ENCODE results near the gene PREP. TPM values are rescaled to one million over a fixed set of nuclear protein-coding genes. Genes with fewer than 3 reads are reported as not detected.

PREP gene
- total and polyA plus RNA-seq, 9 donors, result 12.5 to 34.2 (median 21.8) TPM

DNA sequence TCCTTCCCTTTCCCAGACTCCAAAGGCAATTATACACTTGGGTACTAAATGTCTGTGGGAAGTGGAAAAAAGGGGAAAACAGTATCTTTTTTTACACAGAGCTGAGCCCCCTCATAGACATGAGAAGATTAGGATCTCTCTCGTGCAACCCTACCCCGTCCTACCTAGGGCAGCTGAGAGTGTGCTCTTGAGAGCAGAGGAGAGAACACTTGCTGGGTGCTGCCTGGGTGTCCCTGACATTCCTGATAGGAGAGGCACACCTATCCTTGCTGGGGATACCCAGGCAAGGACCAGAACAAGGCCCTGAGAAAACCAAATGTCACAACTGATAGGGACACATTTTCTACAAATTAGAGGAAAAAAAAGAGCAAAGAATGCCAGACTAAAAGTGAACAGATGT lies 81.2 kb downstream of the PREP start:
- no peak for DNase-seq
- Histone ChIP-seq H3K4me3 (no peak overlapping the region), H3K4me1 (ENCODE audit: insufficient read depth) (no peaks in the 10 kb centered on the region), H3K27ac (no peak overlapping the region), H3K36me3 (no peaks in the 10 kb centered on the region), H3K9me3 (no peaks in the 10 kb centered on the region), H3K27me3 (no peaks in the 10 kb centered on the region)
- WGBS, 3 donors, result 87 to 100% (median 95%) methylated on average over 2 of the region's 2 CpGs
- intact Hi-C loops (cut with DNase I), result loop anchor here in 1 of 4 donors (2.0 kb wide), 1 partner anchor 15 kb away; no protein-coding TSS in a partner anchor
- TF ChIP-seq, protein P1, sequence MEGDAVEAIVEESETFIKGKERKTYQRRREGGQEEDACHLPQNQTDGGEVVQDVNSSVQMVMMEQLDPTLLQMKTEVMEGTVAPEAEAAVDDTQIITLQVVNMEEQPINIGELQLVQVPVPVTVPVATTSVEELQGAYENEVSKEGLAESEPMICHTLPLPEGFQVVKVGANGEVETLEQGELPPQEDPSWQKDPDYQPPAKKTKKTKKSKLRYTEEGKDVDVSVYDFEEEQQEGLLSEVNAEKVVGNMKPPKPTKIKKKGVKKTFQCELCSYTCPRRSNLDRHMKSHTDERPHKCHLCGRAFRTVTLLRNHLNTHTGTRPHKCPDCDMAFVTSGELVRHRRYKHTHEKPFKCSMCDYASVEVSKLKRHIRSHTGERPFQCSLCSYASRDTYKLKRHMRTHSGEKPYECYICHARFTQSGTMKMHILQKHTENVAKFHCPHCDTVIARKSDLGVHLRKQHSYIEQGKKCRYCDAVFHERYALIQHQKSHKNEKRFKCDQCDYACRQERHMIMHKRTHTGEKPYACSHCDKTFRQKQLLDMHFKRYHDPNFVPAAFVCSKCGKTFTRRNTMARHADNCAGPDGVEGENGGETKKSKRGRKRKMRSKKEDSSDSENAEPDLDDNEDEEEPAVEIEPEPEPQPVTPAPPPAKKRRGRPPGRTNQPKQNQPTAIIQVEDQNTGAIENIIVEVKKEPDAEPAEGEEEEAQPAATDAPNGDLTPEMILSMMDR (IDR thresholded peaks at IDR 0.05), result no peak
- no peak for TF ChIP-seq EP300 (IDR thresholded peaks at IDR 0.05)
- TF ChIP-seq POLR2A (IDR thresholded peaks at IDR 0.05), result no peak

DNA sequence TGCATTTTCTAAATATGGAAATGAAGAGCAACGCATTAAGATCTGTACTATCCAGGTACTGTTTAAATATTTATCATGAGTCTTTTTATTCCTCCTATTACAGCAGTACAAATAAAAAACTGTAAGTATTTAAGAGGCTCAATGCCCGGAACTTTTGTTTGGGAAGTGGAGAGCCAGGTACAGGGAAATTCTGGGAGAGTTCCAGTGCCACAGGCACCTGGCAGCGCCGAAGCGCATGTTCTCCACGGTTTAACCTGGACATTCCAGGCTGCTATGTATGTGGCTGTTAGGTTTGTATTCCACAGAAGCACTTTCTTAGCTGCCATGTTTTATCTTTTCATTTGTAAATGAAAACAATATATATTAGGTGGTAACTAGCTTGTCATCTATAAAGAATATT lies 81.7 kb downstream of the PREP start:
- TF ChIP-seq, protein P1 (IDR thresholded peaks at IDR 0.05), result no peak
- TF ChIP-seq EP300 (IDR thresholded peaks at IDR 0.05) (no peak), POLR2A (IDR thresholded peaks at IDR 0.05) (no peak)
- H3K4me1 ChIP-seq (ENCODE audit: insufficient read depth), result no peaks in the 10 kb centered on the region
- H3K27me3 ChIP-seq, result no peaks in the 10 kb centered on the region
- intact Hi-C loops (cut with DNase I), result loop anchor here in 1 of 4 donors (2.0 kb wide), 1 partner anchor 16 kb away; no protein-coding TSS in a partner anchor
- no peaks in the 10 kb centered on the region for H3K36me3 ChIP-seq
- no peak overlapping the region for H3K4me3 ChIP-seq
- no peak for DNase-seq
- H3K9me3 ChIP-seq, result no peaks in the 10 kb centered on the region
- H3K27ac ChIP-seq, result no peak overlapping the region
- WGBS, 3 donors, result 95 to 97% (median 96%) methylated on average over 6 of the region's 6 CpGs

DNA sequence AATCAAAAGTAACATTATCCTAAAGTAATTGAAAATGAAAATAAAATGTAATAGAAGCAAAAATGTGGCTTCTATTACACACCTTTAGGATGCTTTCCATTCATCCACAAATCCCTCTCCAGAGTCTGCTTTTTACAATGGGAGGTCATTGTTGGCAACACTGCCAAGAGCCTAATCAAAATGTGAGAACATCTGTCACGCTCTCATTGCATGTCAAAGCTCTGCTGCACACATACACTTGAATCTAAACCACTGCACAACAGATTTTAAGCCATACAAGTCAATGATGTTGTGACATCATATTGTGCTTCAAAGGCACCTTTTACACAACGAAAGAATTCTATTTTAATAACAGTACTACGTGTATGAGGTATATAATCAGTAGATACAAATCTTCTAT lies 82.1 kb downstream of the PREP start:
- no peak for DNase-seq
- WGBS, 3 donors, result 94 to 98% (median 94%) methylated on average over 3 of the region's 3 CpGs
- Histone ChIP-seq H3K27me3 (no peaks in the 10 kb centered on the region), H3K4me3 (no peak overlapping the region), H3K9me3 (no peaks in the 10 kb centered on the region), H3K4me1 (ENCODE audit: insufficient read depth) (no peaks in the 10 kb centered on the region), H3K27ac (no peak overlapping the region), H3K36me3 (no peaks in the 10 kb centered on the region)
- no peak for TF ChIP-seq POLR2A (IDR thresholded peaks at IDR 0.05)
- TF ChIP-seq EP300 (IDR thresholded peaks at IDR 0.05), result no peak
- TF ChIP-seq, protein P1 (IDR thresholded peaks at IDR 0.05), result no peak
- intact Hi-C loops (cut with DNase I), result loop anchor here in 1 of 4 donors (2.0 kb wide), 1 partner anchor 16 kb away; no protein-coding TSS in a partner anchor

DNA sequence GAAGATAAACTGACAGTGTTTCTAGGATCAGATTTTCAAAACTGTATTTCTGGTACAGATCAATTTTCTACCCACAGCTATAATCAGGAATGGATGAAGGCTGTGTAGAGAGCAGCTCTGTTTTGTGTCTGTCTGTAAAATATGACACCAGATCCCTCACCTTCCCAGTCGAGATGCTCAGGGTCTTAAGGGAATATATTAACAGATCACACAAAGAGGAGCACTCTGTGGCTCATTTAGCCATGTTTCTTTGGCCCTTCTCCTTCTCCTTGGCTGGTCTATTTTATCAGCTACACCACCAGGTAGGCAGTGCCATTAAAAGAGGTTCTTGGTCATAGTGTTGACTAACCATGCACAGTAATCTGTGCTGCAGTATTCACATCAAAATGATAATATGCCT lies 82.6 kb downstream of the PREP start:
- intact Hi-C loops (cut with DNase I), result loop anchor here in 1 of 4 donors (2.0 kb wide), 1 partner anchor 17 kb away; no protein-coding TSS in a partner anchor

More for the DNA sequence above, 82.6 kb downstream of the PREP start:
- H3K4me1 ChIP-seq (ENCODE audit: insufficient read depth), result no peaks in the 10 kb centered on the region
- no peak overlapping the region for H3K27ac ChIP-seq
- no peaks in the 10 kb centered on the region for H3K27me3 ChIP-seq
- no peak for DNase-seq
- 63 to 66% (median 66%) methylated on average over 1 of the region's 1 CpG for WGBS, 3 donors
- H3K36me3 ChIP-seq, result no peaks in the 10 kb centered on the region
- H3K9me3 ChIP-seq, result no peaks in the 10 kb centered on the region
- TF ChIP-seq POLR2A (IDR thresholded peaks at IDR 0.05) (no peak), EP300 (IDR thresholded peaks at IDR 0.05) (no peak)
- TF ChIP-seq, protein P1 (IDR thresholded peaks at IDR 0.05), result no peak
- H3K4me3 ChIP-seq, result no peak overlapping the region

Measured in ovary (tissue), 9 donors.